Measurements from ENCODE around the gene HMGCS2. TPM values are rescaled to one million over a fixed set of nuclear protein-coding genes. Genes with fewer than 3 reads are reported as not detected.

The HMGCS2 gene
- total RNA-seq, 1 donor from 2014 or later: 6.8 TPM

GRCh38 chr1:119718409-119718808 is 50.3 kb downstream of the HMGCS2 start:
- Histone ChIP-seq H3K27ac (no peak overlapping the region), H3K36me3 (peaks cover 12 to 21% of the 10 kb centered on the region in 2 donors), H3K9me3 (no peaks in the 10 kb centered on the region), H3K4me1 (peaks cover 0 to 15% of the 10 kb centered on the region in 2 donors), H3K27me3 (no peaks in the 10 kb centered on the region), H3K4me3 (no peak overlapping the region)
- no peak for DNase-seq (ENCODE audit: low spot score in 2 of 2)
- intact Hi-C loops (cut with DNase I): no loop called here
- TF ChIP-seq CTCF (IDR thresholded peaks at IDR 0.05): no peak

- Histone ChIP-seq H3K27me3 (no peaks in the 10 kb centered on the region), H3K4me1 (peaks cover 0 to 19% of the 10 kb centered on the region in 2 donors), H3K9me3 (no peaks in the 10 kb centered on the region), H3K27ac (peak overlapping the region; percentile 8 to 44), H3K36me3 (no peaks in the 10 kb centered on the region), H3K4me3 (no peak overlapping the region)
- DNase-seq (ENCODE audit: low spot score in 2 of 2): no peak
- intact Hi-C loops (cut with DNase I): no loop called here
- TF ChIP-seq CTCF (IDR thresholded peaks at IDR 0.05): no peak
These were observed 53.2 kb downstream of the HMGCS2 start for GRCh38 chr1:119715542-119715941.

- H3K27ac ChIP-seq: peak overlapping the region; percentile 86 to 87
These were observed 54.1 kb downstream of the HMGCS2 start for GRCh38 chr1:119714583-119714982.

GRCh38 chr1:119713749-119714456 is 54.8 kb downstream of the HMGCS2 start:
- H3K36me3 ChIP-seq: no peaks in the 10 kb centered on the region
- intact Hi-C loops (cut with DNase I): loop anchor here (2.0 to 5.0 kb wide), 2 partner anchors 27 to 82 kb away; no protein-coding TSS in a partner anchor
- TF ChIP-seq CTCF (IDR thresholded peaks at IDR 0.05): no peak
- H3K27ac ChIP-seq: peak overlapping the region; percentile 86 to 87
- peak overlapping the region; percentile 17 to 45 for H3K4me3 ChIP-seq
- peaks cover 0 to 19% of the 10 kb centered on the region in 2 donors for H3K4me1 ChIP-seq
- H3K9me3 ChIP-seq: no peaks in the 10 kb centered on the region
- no peak for DNase-seq (ENCODE audit: low spot score in 2 of 2)
- H3K27me3 ChIP-seq: no peaks in the 10 kb centered on the region

More at GRCh38 chr1:119714583-119714982, 54.1 kb downstream of the HMGCS2 start:
- TF ChIP-seq CTCF (IDR thresholded peaks at IDR 0.05): no peak
- DNase-seq (ENCODE audit: low spot score in 2 of 2): no peak
- Histone ChIP-seq H3K36me3 (no peaks in the 10 kb centered on the region), H3K9me3 (no peaks in the 10 kb centered on the region), H3K27me3 (no peaks in the 10 kb centered on the region), H3K4me1 (peaks cover 0 to 19% of the 10 kb centered on the region in 2 donors), H3K4me3 (peak overlapping the region in 1 of 2 donors; percentile 45)
- intact Hi-C loops (cut with DNase I): loop anchor here (5.0 kb wide), 1 partner anchor 82 kb away; no protein-coding TSS in a partner anchor

- Histone ChIP-seq H3K4me1 (peaks cover 0 to 19% of the 10 kb centered on the region in 2 donors), H3K36me3 (no peaks in the 10 kb centered on the region), H3K27ac (peak overlapping the region; percentile 86 to 87), H3K9me3 (no peaks in the 10 kb centered on the region), H3K4me3 (peak overlapping the region; percentile 64 to 81), H3K27me3 (no peaks in the 10 kb centered on the region)
- no peak for TF ChIP-seq CTCF (IDR thresholded peaks at IDR 0.05)
- intact Hi-C loops (cut with DNase I): loop anchor here (2.0 to 5.0 kb wide), 2 partner anchors 28 to 81 kb away; no protein-coding TSS in a partner anchor
- no peak for DNase-seq (ENCODE audit: low spot score in 2 of 2)
These were observed 55.5 kb downstream of the HMGCS2 start for GRCh38 chr1:119713039-119713748.
